Measurements from ENCODE around the gene FAM186B. TPM values are rescaled to one million over a fixed set of nuclear protein-coding genes. Genes with fewer than 3 reads are reported as not detected.
A peak's percentile ranks its signal among the peaks of the same experiment; 100 is the strongest.

Gene FAM186B
- total RNA-seq, 1 experiment from 2014 or later: 0.46 TPM

DNA sequence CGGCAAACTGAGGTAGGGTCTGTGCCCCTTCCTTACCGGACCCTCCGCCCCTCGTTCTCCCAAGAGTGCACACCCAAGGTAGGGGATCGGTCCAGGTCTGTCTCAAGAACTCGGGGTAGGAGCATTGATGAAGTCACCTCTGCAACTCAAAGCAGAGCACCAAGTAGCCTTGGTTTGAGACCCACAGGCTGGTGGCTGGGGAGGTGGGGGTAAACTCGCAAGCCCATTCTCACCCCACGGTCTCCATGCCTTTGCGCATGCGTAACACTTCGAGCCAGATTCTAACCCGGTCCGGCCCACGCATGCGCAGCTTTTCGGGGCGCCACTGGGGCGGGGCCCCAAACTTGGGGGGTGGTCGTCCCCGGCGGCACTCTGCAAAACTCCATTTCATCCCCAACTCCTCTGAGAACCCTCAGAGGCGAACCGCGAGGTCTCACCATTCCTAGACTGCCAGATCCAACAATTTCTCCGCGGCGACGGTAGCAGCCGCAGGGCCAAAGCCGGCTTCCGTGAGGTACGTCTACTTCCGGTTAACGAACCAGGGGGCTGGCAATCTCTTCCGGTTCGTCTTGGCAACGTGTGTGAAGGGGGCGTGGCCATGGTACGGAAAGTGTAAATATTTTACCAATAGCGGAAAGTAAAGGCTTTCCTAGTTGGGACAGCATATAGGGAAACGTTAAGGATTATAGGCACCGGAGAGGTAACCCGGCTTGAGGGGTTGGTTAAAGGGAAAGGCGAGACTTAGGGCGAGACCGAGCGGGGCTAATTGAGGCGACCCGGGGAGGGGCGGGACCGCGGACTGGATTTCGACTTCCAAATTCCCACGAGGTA, 37.6 kb downstream of the FAM186B start, which contains the start of gene MCRS1:
MCRS1 (minus strand) TSS at position 532 of the 831 bp plus-strand sequence. CDS start 1,411 bp downstream, outside the sequence.
- Histone ChIP-seq H2BK5ac (ENCODE audit: insufficient read length, low read length) (no peak within 1 kb of the TSS), H2BK15ac (ENCODE audit: low read depth, low read length) (no peak within 1 kb of the TSS), H3K56ac (ENCODE audit: insufficient read length, low read depth, low read length) (no peak within 1 kb of the TSS), H4K20me1 (ENCODE audit: control insufficient read depth, insufficient read depth, insufficient read length) (no peaks in the 10 kb centered on the region), H3K27me3 (ENCODE audit: insufficient read depth, low read length) (no peaks in the 10 kb centered on the region), H3K23me2 (ENCODE audit: insufficient read length, low read depth, low read length, poor library complexity, severe bottlenecking) (peaks cover 6% of the 10 kb centered on the region), H2BK120ac (ENCODE audit: low read depth, low read length, poor library complexity, severe bottlenecking) (no peak within 1 kb of the TSS), H4K91ac (ENCODE audit: insufficient read length, low read depth, low read length) (no peak within 1 kb of the TSS), H3K18ac (ENCODE audit: insufficient read length, low read depth, low read length) (peak within 1 kb of the TSS; percentile 94), H2AK5ac (ENCODE audit: insufficient read length, low read length) (no peak within 1 kb of the TSS), H2BK20ac (ENCODE audit: low read depth, low read length, poor library complexity, severe bottlenecking) (no peak within 1 kb of the TSS), H2BK12ac (ENCODE audit: insufficient read length, low read depth, low read length) (no peak within 1 kb of the TSS), H3K9ac (ENCODE audit: extremely low read depth, insufficient read length, low read length) (peak within 1 kb of the TSS; percentile 89), H3K4me2 (ENCODE audit: insufficient read depth, insufficient read length, low read length) (peak within 1 kb of the TSS; percentile 74), H3K4me1 (ENCODE audit: insufficient read depth, low read length) (no peaks in the 10 kb centered on the region), H3K79me1 (ENCODE audit: insufficient read depth, low read depth, low read length, poor library complexity, severe bottlenecking) (peaks cover 3% of the 10 kb centered on the region), H3K14ac (ENCODE audit: insufficient read depth, low read length) (peak within 1 kb of the TSS; percentile 96), H3K23ac (ENCODE audit: insufficient read length, low read depth, low read length) (no peak within 1 kb of the TSS), H2AFZ (ENCODE audit: low read length) (peak within 1 kb of the TSS; percentile 86), H3T11ph (ENCODE audit: low read length) (no peak within 1 kb of the TSS), H3K9me3 (ENCODE audit: control insufficient read depth, low read depth, low read length) (no peaks in the 10 kb centered on the region), H4K8ac (replicated peaks; ENCODE audit: insufficient read length, low read depth, low read length) (no peak within 1 kb of the TSS), H4K5ac (ENCODE audit: insufficient read length, low read depth, low read length) (no peak within 1 kb of the TSS), H3K27ac (ENCODE audit: insufficient read length, low read depth, low read length) (no peak within 1 kb of the TSS), H3K79me2 (ENCODE audit: insufficient read depth, low read length) (no peaks in the 10 kb centered on the region; the same call in 1 of the 2 replicates), H3K4ac (ENCODE audit: low read depth, low read length) (no peak within 1 kb of the TSS)
- TF ChIP-seq, protein P1, sequence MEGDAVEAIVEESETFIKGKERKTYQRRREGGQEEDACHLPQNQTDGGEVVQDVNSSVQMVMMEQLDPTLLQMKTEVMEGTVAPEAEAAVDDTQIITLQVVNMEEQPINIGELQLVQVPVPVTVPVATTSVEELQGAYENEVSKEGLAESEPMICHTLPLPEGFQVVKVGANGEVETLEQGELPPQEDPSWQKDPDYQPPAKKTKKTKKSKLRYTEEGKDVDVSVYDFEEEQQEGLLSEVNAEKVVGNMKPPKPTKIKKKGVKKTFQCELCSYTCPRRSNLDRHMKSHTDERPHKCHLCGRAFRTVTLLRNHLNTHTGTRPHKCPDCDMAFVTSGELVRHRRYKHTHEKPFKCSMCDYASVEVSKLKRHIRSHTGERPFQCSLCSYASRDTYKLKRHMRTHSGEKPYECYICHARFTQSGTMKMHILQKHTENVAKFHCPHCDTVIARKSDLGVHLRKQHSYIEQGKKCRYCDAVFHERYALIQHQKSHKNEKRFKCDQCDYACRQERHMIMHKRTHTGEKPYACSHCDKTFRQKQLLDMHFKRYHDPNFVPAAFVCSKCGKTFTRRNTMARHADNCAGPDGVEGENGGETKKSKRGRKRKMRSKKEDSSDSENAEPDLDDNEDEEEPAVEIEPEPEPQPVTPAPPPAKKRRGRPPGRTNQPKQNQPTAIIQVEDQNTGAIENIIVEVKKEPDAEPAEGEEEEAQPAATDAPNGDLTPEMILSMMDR (conservative IDR thresholded peaks at IDR 0.05): no peak
- Mint-ChIP-seq H3K27me3 (ENCODE audit: low read depth) (no peaks in the 10 kb centered on the region; the same call in 1 of the 2 replicates), H3K9me3 (peaks cover 0 to 6% of the 10 kb centered on the region in 2 experiments; a peak in 3 of 5 replicates), H3K4me1 (peaks cover 2 to 14% of the 10 kb centered on the region in 2 experiments), H3K36me3 (ENCODE audit: insufficient read depth in 1 of 3, low read depth in 3 of 3) (peaks cover 16 to 36% (median 34%) of the 10 kb centered on the region in 3 experiments; a peak in 6 of 7 replicates), H3K4me3 (peak within 1 kb of the TSS; percentile 98 to 99), H3K27ac (peak within 1 kb of the TSS; percentile 99)
- no CpG with 5 or more reads among the region's 54 CpGs for WGBS (ENCODE audit: extremely low coverage, insufficient read length, low lambda C conversion rate)
- DNase-seq: peak; percentile 93
